Suppressor macrophage treated with lipopolysaccharide for 1 hour (primary cell): Measurements from ENCODE around the gene SERHL2.
"Not testable (repeated sequence)": the region's sequence is repeated elsewhere in the genome, so short reads cannot be mapped to it uniquely, and the experiment has no call there.

ENCODE experiments used
- DNase-seq, 3 donors: peaks; one replicate each; pipeline ENCODE4 v3.0.0-alpha.2; 2020 to 2022

SERHL2 gene, protein sequence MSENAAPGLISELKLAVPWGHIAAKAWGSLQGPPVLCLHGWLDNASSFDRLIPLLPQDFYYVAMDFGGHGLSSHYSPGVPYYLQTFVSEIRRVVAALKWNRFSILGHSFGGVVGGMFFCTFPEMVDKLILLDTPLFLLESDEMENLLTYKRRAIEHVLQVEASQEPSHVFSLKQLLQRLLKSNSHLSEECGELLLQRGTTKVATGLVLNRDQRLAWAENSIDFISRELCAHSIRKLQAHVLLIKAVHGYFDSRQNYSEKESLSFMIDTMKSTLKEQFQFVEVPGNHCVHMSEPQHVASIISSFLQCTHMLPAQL

DNA sequence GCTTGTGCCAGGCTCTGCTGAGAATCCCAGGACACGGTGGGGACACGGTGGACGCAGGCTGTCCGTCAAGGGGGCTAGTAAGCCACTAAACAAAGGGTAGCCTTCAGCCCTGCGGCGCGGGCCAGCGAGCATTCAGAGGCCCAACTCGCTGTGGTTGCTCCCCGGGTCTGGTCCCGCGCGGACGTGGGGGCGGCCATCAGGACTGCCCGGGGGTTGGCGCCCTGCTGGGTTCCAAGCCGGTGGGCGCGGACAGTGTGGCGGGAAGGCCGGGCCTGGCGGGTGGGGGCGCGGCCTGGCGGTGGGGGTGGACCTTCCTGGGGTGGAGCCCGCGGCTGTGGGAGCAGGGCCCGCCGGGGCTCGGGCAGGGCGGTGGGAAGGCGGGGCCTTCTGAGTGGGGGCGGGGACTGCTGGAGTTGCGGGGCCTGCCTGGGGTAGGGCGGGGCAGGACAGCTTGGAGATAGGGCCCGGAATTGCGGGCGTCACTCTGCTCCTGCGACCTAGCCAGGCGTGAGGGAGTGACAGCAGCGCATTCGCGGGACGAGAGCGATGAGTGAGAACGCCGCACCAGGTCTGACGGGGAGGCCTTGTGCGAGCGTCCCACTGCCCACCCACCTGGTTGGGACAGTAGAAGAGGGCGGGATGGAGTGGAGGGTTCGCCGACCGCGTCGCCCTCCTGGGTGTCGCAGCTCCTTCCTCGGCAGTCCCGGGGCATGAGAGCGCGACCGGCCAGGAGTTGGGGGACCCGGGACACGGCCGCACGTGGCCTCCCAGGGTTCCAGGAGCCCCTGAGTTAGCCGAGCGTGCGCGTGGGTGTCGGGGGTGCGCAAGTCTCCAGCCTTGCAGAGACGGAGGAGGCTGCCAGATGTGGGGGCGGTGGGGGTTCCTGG, at the start of gene SERHL2:
Gene SERHL2 (plus strand): TSS at position 482 of the 887 bp plus-strand sequence. CDS start 65 bp downstream, at position 547.
- DNase-seq, result peak; percentile 84 to 91 (median 84)

DNA sequence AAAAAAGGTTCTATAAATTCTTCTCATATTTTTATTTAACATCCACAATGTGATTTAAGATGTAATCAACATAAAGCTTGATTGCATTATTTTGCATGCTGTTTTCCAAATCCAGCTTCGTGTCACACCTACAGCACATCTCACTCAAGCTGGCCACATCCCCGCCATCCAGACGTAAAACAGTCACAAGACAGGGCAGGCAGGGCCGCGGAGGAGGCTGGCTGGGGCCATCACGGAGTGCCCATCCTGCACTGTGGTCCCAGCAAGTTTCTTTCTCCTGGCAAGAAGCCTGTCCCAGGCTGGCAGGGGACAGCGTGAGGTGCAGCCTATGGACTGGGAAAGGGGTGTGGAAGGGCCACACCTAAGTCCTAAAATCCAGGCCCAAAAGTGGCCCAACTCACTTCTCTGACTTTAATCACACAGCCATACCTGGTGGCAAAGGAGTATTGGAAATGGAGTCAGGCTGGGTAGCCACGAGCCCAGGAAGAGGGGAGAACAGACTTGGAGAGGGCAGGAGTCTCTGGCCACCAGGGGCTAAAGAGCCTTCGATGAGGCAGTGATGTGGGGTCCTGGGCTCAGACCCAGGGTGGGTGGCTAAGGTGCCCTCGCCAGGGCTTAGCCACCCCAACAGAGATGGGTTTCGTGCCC, 45.3 kb upstream of the SERHL2 start:
- not testable (repeated sequence) for DNase-seq

DNA sequence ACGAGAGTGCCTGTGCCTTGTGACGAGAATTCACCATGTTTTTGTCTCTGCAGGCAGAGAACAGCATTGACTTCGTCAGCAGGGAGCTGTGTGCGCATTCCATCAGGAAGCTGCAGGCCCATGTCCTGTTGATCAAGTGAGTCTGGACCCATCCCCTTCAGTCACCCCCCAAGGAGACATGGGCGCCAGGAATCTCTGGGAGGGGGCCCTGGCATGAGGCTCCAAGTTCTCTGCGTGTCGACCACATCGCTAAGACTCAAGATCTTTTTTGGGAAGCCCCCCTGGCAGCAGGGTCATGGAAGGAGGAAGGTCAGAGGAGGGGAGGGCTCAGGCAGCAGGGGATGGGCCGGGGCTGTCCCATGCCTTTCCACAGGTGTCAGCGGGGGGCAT, 44.8 kb upstream of the SERHL2 start:
- not testable (repeated sequence) for DNase-seq

DNA sequence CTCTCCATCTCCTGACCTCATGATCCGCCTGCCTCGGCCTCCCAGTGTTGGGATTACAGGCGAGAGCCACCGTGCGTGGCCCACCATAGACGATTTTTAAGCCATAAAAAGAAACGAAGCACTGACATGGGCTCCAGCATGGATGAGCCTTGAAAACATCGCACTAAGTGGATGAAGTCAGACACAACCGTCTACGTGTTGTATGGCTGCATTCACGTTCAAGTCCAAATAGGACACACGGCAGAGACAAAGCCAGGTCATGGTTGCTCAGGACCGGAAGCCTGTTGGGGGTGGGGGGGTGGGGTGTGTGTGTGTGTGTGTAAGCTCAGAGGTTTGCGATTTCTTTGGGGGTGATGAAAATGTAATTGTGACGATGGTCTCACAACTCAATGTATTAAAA, 44.2 kb upstream of the SERHL2 start:
- DNase-seq, result no peak

DNA sequence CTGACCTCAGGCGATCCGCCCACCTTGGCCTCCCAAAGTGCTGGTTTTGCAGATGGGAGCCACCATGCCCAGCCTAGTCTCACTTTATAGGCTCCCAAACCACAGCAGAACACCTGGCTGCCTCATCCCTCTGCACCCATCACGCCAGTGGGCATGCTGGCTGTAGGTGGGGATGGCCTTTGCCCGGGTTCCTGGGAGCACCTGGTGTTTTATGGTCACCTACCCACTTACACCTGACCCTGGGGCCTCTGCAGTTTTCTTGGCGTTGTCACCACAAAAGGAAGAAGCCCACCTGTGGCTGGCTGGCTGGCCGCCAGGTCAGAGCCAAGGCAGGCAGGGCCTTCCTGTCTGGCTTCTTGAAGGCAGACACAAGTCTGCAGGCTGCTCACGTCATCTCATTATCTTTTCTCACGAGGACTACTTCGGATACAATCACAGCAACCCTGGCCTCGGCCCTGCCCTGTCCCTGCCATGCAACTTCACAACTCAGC, 42.3 kb upstream of the SERHL2 start:
- no peak for DNase-seq

DNA sequence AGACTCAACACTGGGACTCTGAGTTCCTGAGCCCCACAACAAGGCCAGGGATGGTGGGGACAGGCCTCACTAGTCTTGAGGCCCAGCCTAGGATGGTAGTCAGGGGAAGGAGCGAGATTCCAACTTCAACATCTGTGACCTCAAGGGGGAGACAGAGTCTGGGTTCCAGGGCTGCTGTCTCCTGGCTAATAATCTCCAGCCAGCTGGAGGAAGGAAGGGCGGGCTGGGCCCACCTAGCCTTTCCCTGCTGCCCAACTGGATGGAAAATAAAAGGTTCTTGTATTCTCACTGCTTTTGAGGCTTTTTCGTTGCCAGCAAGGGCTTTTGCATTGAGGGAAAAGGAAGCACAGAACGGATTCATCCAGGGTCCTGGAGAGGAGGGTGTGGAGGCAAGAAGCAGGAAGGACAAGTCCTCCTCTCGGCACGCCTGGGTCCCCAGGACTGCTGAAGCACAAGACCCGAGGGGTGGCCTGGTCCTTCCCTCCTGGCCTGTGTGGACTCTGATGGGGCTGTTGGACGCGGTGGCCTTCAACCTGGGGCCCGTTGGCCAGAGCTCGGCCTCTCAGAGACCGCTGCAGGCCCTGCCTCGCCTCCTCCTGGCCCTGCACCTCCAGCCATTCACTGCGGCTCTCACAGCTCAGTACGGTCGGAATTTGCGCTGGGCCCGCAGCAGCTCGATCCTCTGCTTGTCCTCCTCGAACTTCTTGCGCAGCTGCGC, 41.3 kb upstream of the SERHL2 start:
- not testable (repeated sequence) for DNase-seq

DNA sequence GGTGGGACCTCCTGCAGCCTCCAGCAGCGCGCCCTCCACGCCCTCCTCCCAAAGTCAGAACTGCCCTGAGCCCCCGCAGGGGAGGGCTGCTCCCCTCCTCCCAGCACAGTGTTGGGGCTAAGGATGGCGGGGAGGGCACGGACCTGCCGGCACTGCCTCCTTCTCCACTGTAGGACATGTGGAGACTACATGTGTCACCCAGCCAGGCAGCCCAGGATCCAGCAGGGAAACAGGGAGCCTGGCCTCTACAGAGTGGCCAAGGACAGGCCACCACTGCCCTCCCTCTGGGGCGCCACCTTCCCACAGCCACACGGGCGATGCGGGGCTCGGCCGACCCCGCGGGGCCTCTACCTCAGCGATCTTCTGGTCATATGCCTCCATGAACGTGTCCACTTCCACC, 39.4 kb upstream of the SERHL2 start:
- DNase-seq, result not testable (repeated sequence)

DNA sequence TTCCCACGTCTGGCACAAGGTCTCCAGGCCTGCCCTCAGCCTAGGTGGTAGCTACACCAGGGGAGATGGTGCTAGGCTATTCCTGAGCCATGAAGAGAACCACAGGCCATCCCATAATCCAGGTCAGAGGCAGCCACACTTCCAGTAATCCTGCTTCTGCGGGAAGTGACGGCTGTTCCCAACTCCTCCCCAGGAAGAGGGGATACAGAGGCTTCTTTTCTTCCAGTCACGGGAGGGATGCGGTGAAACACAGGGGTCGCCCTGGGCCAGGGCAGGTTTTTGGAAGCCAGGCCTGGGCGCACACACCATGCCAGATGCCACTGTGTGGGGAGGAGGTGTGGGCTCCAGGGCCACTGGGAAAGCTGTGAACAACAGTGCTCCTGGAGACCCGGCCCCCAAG, 38.5 kb upstream of the SERHL2 start:
- DNase-seq, result not testable (repeated sequence)

DNA sequence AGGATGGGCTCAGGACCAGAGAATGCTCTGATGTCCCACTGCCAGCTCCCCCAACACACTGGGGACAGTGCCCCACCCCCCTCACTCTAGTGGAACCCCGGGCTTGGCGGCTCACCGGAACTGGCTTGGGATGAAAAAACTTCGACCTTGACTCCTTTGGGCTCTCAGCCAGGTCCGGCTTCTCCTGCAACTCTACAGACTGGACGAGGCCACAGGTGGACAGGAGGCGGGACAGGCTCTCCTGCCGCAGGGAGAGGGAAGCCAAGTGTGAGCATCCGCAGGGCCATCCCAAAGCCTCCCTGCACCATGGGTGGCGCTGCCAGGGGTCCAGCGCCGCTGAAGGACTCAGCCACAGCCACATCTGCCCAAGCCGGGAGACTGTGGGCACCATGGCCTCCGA, 37.9 kb upstream of the SERHL2 start:
- DNase-seq, result no peak

DNA sequence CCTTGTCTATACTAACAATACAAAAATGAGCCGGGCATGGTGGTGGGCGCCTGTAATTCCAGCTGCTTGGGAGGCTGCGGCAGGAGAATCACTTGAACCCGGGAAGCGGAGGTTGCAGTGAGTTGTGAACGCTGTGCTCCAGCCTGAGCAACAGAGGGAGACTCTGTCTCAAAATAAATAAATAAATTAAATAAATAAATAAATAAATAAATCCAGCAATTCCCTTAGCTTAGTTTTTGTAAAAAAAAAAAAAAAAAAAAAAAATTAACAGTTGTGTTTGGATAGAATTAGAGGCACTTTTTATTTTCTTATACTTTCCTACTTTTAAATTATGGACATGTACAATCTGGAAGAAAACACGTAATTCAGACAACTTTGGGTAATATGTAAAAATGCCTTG, 36.7 kb upstream of the SERHL2 start:
- not testable (repeated sequence) for DNase-seq

DNA sequence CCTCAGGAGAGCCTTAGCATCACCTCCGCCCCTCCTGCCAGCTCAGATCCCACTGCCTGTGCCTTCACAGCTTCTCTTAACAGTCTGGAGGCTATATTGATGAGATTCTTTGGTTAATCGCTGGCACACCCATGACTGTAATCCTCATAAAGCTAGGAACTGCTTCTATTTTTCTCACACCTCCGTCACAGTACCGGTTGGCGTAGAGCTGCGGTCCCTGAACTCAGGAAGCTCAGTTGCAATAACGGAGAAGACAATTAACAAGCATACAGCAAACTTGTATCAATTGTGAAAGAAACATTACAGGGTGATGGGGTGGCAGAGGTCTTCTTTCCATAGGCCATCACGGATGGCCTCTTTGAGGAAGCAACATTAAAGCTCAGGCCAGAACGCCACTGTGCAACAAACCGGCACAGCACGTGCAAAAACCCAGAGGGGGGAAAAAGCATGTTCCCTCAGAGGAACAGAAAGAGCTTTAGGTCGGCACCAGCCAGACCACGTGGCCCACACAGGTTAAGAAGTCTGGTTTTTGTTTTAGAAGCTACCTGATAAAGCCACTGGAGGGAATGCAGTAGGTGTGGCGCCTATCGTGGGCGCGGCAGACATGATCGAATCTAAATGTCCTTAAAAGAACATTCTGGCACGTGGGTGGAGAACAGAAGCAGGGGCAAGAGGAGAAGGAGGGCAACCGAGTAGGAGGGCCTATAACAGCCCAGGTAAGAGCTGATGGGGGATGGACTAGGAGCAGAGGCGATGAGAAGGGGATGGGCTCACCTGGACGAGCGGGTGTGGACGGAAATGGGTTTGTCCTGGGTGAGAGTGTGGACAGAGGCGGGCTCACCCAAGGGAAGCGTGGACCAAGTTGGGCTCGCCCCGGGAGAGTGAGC, 34.9 kb upstream of the SERHL2 start:
- DNase-seq, result not testable (repeated sequence)

DNA sequence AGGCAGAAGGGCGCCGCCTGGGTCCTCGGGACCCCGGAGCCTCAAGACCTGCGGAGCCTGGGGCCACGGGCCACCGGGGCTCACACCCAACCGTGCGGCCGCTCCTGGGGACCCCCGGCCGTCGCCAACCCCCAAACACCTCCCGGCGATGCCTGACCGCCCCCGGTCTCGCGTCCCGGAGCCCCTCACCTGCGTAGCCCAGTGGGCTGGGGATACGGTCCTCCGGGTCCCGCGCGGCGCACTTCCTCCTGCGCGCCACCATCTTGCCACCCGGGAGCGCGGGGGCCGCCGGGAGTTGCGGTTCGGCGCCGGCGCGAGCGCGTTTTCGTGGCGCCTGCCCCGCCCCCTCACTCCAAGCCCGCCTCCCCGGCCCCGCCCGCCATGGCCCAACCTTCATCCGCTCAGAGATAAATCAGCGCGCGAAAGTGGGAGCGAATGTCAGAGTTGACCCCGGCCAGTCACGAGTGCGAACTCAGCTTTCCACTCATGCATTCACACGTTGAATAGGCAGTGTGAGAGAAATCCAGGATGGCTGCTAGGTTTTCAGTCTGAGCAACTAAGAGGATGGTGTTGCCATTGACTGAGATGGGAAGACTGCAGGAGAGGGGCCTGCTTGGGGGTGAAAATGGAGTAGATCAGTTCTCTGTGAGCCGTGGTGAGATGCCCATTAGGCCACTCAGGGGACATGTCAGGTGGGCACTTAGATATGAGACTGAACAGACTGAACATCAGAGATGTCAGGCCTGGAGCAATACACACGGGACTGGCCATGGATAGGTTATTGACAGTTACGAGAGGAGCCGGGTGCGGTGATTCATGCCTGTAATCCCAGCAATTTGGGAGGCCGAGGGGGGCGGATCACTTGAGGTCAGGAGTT, 34.0 kb upstream of the SERHL2 start, which contains the start of gene RRP7A:
Gene RRP7A (minus strand): TSS at position 272 of the 877 bp plus-strand sequence. CDS start 10 bp downstream, at position 262.
- DNase-seq, result peak; percentile 90 to 95 (median 91)

DNA sequence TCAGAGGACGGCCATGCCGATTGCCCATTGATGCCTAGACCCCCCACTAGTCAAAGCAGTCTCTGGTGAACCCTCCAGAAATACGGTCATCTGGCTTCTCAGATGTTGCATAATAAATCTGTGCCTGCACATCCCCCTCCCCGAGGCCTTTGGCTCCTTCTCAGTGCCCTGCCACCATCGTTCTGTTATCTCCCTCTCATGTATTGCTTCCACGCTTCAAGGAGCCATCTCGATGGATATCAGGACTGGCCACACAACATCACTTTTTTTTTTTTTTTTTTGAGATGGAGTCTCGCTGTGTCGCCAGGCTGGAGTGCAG, 32.6 kb upstream of the SERHL2 start:
- no peak for DNase-seq

DNA sequence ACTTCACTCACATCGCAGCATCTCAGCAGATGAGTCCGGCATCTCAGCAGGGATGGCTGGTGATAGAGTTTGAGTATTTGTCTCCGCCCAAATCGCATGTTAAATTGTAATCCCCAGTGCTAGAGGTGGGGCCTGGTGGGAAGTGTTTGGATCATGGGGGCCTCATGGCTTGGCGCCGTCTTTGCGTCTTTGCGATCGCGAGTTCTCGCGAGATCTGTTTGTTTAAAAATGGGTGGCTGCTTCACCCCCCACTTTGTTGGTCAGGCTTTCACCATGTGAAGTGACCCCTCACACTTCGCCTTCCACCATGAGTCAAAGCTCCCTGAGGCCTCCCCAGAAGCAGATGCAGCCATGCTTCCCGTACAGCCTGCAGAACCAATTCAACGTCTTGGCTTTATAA, 31.2 kb upstream of the SERHL2 start:
- DNase-seq, result no peak

DNA sequence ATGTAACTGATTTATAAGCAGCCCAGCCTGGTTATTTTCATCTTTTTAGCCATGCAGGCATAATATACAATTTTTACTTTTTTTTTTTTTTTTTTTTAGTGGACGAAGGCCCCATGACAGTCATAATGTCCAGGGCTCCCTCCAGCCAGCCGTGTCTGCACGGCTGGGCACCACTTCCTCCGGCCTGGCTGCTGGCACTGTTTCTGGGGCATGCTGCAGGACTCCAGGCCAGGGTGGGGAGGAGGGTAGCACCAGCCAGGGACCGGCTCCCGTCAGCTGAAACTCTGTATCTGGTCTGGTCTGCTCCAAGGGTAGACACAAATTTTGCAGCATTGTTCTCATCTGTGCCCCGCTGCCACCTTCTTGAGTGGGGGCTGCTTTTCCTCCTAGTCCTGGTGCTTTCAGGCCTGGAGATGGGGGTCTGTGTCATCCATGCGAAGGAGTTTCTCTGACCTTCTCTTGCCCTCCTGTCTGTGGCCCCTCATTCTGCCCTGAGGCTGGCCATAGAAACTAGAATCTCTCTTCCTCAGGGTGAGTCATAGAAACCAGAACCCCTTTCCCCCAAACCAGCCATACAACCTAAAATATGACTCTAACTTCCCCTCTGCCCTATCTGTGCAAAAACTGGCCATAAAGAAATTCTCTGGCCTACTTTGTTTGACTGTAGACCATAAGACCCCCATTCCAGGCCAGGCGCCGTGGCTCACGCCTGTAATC, 25.0 kb upstream of the SERHL2 start:
- no peak for DNase-seq

DNA sequence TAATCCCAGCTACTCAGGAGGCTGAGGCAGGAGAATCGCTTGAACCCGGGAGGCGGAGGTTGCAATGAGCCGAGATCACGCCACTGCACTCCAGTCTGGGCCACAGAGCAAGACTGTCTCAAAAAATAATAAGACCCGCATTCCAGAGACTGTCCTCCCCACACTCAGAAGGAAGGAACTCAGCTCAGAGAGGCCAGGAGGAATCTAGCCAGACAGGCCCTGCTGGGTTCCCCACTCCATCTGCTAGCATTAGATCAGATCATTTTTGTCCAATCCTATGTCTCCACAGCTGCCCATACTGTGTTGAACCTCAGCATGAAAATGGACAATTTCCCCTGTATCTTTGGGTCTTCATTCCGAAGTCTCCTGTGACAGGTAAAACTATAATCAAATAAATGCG, 24.3 kb upstream of the SERHL2 start:
- DNase-seq, result not testable (repeated sequence)

DNA sequence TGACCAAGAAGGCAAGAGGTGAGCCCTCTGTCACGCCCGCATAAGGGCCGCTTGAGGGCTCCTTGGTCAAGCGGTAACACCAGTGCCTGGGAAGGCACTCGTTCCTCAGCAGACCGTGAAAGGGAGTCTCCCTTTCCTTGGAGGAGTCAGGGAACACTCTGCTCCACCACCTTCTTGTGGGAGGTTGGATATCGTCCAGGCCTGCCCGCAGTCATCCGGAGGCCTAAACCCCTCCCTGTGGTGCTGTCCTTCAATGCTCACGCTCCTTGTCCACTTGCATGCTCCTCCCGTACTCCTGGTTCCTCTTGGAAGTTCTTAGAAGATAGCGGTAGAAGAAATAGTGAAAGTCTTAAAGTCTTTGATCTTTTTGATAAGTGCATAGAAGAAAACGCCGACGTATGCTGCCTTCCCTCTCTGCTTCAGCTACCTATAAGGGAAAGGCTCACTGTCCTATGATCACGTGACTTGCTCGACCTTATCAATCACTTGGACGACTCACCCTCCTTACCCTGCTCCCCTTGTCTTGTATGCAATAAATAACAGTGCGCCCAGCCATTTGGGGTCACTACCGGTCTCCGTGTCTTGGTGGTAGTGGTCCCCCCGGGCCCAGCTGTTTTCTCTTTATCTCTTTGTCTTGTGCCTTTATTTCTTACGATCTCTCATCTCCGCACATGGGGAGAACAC, 22.2 kb upstream of the SERHL2 start:
- DNase-seq, result not testable (repeated sequence)

DNA sequence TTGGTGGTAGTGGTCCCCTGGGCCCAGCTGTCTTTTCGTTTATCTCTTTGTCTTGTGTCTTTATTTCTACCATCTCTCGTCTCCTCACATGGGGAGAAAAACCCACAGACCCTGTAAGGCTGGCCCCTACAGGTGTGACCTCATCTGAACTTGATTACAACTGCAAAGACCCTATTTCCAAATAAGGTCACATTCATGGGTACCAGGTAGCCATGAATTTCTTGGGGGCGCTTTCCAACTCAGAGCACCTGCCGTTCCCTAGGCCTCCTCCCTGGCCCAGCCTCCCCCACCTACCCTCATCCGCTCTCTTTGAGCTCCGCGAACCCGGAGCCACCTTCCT, 20.1 kb upstream of the SERHL2 start:
- no peak for DNase-seq

DNA sequence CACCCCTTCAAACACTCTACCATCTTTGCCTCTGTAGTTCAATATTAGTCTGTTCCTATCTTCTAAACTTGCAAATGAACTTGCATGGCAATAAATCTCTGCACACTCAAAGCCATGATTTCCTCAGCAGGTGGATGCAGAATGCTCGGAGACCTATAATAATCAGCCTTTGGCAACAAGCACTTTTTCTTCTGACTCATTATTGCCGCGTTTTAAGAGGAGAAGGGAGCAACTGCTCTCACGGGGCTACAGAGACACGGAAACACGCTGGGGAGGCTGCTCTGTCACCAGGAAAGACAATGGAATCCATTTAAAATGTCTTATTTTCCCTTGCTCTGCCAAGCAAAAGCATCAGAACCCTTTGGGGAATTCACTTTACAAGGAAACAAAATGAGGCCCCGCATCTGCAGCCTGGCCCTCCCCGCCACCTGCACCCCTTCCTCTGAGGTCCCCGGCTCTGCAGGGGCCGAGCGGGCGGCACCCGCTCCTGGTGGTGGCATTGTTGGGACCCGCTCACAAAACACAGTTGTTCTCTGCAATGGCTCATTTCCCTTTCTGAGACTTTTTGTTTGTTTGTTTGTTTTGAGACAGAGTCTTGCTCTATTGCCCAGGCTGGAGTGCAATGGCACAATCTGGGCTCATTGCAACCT, 18.5 kb upstream of the SERHL2 start:
- DNase-seq, result not testable (repeated sequence)
